Uterus (tissue), 2 donors: ENCODE data around the gene OR6C75.

Experiments
- CTCF ChIP-seq, 4 experiments: fragments of 200-600 bp in 2 of 4; fragments of 450-650 bp in 2 of 4; sonication (generic) in 2 of 4; IDR thresholded peaks; one replicate each; pipeline ENCODE4 v1.5.1; 2016 to 2019; ENCODE audit warnings: antibody characterized with exemption in 4 of 4, mild to moderate bottlenecking in 2 of 4, moderate library complexity in 1 of 4
- POLR2A ChIP-seq, 2 donors: fragments of 450-650 bp; IDR thresholded peaks; one replicate each; pipeline ENCODE4 v1.6.1; 2016; ENCODE audit warnings: antibody characterized with exemption in 2 of 2, mild to moderate bottlenecking in 1 of 2, moderate library complexity in 1 of 2

GRCh38 chr12:55385891-55386290 is 23.1 kb downstream of the OR6C75 start:
- TF ChIP-seq CTCF (IDR thresholded peaks at IDR 0.05) (no peak), POLR2A (IDR thresholded peaks at IDR 0.05) (no peak)
